Measurements from ENCODE around the gene PEF1.
"Not testable (repeated sequence)": the region's sequence is repeated elsewhere in the genome, so short reads cannot be mapped to it uniquely, and the experiment has no call there.

The PEF1 gene

DNA sequence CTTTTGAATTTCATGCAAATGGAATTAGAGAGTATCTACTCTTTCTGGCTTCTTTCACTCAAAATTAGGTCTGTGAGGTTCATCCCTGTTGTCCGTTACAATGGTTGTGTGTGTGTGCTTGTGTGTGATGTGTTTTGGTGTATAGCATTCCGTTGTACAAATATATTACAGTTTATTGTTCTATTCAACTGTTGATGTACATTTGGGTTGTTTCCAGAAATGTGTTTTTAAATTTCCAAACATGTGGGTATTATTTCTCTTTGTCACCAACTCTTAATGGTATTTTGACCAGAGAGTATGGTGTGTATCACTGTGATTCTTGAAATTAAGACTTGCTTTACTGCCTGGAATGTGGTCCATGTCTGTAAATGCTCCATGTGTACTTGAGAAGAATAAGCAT, 44.0 kb downstream of the PEF1 start:
- no peak for DNase-seq

DNA sequence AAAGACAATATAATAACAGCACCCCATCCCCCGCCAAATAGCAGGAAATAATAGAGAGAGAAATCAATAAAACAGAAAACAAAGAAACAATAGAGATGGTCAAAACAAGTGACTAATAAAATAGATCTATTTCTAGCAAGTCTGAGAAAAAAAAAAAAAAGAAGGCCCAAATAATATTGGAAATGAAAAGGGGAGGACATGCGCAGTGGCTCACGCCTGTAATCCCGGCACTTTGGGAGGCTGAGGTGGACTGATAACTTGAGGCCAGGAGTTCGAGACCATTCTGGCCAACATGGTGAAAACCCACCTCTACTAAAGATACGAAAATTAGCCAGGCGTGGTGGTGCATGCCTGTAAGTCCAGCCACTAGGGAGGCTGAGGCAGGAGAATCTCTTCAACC, 45.7 kb downstream of the PEF1 start:
- DNase-seq, result no peak

- DNase-seq, result no peak
These were observed 48.0 kb downstream of the PEF1 start for GRCh38 chr1:31596737-31597097.

DNA sequence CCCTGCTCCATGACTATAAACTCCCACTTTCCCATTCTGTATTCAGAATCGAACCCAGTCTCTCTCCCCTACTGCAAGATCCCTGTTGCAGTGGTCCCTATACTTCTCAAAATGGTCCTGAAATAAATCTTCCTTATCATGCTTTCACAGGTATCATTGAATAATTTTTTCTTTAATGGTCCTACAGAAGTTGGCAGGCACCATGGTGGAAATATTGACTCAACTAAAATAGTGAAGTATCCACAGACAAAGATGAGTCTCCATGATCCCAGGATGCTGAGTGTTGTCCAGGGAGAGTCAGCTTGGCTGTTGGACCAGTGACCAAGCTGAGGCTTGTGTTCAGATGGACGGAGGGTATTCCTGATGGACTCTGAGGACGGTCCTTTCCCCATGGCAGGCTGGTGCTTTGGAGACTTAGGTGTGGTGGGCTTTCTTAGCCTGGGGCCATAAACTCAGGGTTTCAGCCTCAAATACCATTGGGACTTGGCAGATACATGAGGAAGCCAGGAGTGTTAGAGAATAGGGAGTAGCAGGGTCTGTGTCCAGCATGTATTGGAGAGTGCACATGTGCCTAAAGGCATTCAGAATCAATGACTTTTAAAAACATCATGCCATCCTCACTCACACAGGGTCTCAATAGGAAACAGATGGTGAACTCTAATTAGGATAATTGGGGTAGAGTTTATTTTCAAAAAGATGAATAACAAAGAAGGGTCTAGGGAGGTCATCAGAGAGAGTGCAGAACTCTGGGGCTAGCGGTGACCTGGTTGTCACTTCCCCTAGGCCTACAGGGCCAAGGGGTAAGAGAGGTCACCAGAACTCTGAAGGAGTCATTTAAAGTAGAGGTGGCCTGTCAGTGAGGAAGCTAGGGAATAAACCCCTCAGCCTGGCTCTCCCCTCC, 48.6 kb downstream of the PEF1 start:
- no peak for DNase-seq

DNA sequence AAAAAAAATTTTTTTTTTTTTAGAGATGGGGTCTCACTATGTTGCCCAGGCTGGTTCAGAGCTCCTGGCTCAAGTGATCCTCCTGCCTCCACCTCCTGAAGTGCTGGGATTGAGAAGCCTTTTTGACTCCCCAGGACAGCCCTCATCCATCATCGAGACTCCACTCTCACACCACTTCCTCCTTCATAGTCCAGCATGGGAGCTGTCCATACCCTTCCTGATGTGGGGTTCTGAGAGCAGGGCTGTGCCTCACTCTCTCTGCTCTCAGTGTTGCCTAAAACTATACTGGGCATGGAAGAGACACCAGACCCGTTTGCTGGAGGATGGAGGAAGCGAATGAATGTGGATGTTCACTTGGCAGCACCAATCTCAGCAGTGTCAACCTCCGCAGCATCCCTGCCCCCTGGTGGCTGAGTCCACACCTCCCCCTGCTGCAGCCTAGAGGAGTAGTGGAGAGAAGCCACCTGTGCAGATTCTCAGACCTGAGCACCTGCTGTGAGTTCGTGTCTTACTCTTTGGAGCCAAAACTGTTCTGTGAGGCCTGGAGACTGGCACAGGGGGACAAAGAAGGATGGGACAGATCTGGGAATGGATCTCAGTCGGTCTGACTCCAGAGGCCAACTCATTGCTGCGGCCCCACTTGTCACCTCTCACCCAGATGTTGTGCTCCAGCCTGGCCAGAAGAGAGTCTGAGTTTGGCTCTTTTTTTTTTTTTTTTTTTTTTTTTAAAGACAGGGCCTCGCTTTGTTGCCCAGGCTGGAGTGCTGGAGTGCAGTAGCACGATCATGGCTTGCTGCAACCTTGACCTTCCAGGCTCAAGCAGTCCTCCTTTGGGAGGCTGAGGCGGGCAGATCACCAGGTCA, 50.7 kb downstream of the PEF1 start:
- peak; percentile 58 for DNase-seq

DNA sequence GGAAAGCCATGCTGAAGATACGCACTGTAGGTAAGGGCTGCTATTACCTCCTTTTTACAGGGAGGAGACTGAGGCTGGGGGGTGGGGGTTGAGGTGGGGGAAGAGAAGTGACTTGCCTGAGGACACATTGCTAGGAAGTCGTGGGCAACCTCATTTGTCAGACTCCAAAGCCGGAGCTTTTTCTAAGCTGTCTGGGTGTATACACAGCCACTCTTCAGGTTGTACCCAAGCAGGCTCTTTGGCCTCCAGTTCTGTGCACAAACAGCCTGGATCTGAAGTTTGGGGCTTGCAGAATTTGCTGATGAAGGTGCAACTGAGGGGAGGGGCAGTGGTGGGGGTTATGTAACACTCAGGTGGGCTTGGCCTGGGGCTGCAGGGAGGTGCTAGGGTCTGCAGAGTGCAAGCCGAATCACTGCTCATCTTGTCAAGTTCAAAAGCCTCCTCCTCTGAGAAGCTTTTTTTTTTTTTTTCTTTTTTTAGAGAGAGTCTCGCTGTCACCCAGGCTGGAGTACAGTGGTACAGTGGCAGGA, 51.5 kb downstream of the PEF1 start:
- no peak for DNase-seq

DNA sequence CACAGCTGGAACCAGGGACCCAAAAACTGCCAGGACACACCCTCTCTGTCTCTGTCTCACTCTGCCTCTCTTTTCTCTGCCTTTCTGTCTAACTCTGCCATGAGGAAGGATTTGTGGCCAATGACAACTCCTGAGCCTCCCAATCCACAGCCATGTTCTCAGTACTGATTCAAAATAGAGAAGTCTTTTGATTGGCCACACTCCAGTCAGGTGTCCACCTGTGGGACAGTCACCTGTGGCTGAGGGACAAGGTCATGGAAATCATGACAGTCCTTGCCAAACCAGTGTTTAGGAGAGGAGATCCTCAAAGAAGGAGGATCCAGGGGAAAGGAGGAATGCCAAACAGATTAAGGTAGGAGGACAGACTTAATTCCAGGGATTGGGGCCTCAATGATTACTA, 52.5 kb downstream of the PEF1 start:
- no peak for DNase-seq

DNA sequence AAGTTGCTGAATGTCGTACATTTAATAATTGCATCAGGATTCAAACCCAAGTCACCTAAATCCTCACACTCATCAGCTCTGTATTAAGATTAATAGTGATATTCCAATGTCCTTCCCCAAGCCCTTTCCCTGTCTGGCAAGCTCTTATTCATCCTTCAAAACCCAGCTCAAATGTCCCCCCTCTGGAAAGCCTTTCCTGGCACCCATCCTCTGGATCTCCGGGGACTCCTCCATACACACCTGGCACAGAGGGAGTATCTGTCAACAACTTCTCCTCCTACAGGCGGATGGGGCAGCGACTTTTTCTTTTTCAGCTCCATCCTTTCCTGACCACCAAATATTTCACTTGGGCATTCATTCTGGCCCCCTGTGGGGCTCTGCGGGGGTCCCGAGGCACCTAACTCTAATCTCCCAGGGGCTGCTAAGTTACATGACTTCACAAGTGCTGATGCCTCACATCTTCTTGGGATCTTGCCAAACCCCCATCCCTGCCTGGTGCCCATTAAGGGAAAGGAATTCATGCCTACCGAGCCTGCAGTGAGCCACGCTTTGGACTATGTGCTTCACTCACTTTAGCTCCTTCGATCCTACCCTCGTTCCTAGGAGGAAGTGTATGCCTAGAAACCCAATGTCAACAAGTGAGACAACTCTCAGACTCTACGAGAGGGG, 53.1 kb downstream of the PEF1 start:
- no peak for DNase-seq

DNA sequence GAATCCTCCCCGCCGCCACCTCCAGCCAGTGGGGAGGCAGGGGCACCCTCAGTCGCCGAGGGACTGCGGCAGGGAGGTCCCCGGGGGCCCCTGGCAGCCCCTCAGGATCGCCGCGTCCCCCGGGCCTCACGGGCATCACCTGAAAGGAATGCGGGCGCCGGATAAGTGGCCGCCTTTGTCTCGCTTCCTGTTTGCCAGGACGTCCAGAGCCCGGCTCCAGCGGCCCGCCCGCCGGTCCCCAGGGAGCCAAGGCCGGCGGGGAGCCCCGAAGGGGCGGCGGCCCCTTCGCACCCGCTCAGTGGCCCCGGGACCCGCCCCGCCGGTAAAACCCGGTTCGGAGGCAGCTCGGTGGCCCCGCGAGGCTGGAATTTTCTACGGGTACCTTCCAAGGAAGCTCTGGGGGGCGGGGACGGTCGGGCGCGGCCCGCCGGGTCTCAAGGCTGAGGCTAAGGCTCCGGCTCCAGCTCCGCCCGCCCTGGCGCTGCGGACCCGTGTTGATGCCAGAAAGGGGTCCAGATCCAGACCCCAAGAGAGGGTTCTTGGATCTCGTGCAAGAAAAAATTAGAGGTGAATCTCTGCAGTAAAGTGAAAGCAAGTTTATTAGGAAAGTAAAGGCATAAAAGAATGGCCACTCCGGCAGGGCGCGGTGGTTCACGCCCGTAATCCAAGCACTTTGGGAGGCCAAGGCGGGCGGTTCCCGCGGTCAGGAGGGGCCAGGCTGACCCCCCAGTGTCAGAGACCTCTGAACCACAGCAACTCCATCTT, 55.7 kb downstream of the PEF1 start:
- no peak for DNase-seq

DNA sequence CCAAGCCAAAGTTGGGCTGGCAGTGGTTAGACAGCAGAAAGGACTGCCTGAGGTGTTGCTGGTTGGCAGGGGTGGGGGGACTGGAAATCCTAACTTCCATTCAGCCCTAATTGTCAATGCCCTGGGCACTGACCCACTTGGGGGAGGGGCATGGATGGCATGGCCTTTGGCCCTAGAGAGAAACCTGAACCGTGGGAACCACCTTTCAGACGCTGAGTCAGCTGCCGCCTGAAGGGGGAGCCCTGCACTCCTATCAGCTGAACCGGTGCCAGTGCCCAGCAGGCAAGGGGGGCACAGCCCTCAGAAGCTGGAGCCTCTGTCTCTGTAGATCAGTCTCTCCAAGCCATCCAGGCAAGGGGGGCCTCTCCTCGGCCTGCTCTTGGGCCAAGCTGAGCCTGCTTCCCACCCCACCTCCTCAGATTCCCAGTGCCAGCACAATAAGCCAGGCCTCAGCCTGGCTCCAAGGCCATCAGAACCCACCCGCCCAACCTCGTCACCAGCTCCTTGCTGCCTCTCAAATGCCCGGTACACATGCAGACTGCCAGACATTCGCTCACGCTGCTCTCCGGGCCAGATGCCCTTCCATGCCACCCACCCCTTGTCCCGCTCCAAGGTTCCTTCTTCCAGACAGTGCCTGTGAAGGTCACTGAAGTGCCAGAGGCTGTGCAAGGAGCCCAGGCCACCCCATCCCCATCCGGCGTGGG, 56.8 kb downstream of the PEF1 start:
- DNase-seq, result peak; percentile 50

DNA sequence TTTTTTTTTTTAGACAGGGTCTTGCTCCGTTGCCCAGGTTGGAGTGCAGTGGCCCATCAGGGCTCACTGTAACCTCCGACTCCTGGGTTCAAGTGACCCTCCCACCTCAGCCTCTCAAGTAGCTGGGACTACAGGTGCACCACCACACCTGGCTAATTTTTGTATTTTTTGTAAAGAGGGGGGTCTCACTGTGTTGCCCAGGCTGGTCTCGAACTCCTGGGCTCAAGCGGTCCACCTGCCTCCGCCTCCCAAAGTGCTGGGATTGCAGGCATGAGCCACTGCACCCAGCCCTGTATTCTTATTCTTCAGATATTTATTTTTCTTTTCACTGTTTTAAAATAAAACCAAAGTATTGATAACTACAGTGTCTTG, 57.4 kb downstream of the PEF1 start:
- not testable (repeated sequence) for DNase-seq

DNA sequence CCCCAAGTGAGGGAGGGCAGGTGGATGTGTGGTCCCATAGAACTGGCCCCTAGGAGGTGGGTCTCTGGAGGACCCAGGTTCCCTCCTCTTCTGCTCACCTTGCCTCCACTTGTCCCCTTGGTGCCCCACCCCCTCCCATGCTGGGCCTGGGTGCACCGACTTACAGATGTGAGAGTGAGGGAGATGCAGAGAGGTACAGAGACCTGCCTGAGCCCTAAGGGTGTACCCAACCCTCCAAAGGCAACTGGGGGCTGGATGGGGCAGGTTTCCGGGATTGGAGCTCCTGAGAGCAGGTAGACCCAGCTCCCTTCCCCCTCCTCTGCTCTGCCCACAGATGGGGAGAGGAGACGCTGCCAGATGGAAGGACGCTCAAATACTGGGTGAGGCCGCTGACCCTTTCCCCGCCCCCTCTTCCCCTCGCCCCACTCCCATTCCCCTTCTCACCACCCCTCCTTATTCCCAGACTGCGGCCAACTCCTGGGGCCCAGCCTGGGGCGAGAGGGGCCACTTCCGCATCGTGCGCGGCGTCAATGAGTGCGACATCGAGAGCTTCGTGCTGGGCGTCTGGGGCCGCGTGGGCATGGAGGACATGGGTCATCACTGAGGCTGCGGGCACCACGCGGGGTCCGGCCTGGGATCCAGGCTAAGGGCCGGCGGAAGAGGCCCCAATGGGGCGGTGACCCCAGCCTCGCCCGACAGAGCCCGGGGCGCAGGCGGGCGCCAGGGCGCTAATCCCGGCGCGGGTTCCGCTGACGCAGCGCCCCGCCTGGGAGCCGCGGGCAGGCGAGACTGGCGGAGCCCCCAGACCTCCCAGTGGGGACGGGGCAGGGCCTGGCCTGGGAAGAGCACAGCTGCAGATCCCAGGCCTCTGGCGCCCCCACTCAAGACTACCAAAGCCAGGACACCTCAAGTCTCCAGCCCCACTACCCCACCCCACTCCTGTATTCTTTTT, 58.0 kb downstream of the PEF1 start:
- no peak for DNase-seq

GRCh38 chr1:31585736-31586365, 58.8 kb downstream of the PEF1 start:
- DNase-seq, result no peak

DNA sequence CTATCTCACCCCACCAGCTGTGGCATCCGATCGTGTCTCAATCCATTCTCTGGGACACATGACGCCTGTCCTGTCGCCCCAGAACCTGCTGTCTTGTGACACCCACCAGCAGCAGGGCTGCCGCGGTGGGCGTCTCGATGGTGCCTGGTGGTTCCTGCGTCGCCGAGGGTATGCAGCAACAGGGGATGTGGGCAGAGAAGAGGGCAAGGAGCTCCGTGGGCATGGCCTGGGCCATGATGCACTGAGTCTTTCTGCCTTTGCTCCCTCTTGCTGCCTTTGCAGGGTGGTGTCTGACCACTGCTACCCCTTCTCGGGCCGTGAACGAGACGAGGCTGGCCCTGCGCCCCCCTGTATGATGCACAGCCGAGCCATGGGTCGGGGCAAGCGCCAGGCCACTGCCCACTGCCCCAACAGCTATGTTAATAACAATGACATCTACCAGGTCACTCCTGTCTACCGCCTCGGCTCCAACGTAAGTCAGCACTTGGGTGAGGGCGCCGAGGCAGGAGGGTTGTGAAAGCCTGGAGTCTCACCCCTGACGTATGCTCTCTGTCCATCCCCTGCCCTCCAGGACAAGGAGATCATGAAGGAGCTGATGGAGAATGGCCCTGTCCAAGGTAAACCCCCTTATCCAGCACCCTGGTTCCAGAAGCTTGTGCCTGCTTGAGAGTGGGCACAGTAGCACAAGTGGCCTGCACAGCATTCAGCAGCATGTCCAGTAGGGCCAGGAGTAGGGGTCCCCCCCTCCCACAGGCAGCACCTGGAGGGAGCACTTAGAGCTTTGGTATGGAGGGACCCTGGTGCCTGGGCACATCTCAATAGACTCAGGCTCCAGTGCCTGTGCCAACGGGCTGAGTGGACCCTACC, 59.6 kb downstream of the PEF1 start:
- DNase-seq, result no peak

- DNase-seq, result peak; percentile 37
These were observed 60.4 kb downstream of the PEF1 start for GRCh38 chr1:31583995-31584868.

DNA sequence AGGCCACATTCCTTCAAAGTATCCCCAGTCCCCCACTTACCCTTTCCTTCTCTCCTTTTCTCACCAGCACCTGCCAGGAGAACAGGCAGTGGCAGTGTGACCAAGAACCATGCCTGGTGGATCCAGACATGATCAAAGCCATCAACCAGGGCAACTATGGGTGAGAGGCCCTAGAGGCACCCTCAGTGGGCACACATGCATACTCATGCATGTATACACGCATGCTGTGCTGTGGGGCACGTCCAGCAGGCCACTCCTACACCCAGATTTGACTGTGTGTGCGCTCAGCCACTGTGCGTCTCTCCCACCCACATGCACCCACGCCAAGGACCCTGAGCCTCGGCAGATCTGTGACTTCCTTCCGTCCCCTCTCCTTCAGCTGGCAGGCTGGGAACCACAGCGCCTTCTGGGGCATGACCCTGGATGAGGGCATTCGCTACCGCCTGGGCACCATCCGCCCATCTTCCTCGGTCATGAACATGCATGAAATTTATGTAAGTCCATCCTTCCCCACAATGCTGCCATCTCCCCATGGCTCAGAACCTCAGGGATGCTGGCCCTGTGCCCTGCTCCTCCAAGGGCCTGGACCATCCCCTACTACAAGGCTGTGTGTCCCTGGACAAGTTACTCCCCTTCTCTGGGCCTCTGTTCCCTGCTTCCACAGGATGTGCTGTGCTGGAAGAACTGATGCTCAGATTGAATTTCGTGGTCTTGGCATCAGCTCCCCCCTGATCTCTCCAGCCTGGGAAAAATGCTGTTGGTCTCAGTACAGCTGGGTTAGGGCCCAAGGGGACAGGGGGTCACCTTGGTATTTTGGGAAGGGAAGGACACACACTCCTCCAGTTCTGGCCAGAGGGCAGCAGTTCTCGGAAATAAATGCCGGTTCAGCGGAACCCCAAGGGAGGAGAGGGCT, 61.3 kb downstream of the PEF1 start:
- DNase-seq, result no peak

Data from NCI-H1092 (cell line).